ENCODE results near the gene COL18A1. TPM values are rescaled to one million over a fixed set of nuclear protein-coding genes. Genes with fewer than 3 reads are reported as not detected.
"Not testable (repeated sequence)": the region's sequence is repeated elsewhere in the genome, so short reads cannot be mapped to it uniquely, and the experiment has no call there.

COL18A1 gene
- total RNA-seq, 8 experiments from 2014 or later: 1.6 to 341 (median 7.1) TPM

DNA sequence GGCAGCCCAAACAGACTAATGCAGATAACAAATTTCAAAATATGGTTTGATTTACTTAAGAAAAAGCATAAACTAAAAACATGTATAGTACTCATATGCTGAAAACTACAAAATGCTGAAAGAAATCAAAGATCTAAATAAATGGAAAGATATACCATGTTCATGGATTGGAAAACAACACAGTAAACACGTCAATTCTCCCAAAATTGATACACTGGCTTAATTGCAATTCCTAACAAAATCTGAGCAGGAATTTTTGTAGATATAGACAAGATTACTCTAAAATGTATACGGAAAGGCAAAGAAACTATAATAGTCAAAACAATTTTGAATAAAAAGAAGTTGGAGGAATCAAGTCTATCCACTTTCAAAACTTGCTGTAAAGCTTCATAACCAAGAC, 116.3 kb downstream of the COL18A1 start:
- 83 to 100% (median 98%) methylated on average over 1 to 2 of the region's 2 CpGs for WGBS, 10 experiments
- H3K27ac ChIP-seq: no peak overlapping the region
- in situ Hi-C loops (cut with MboI; ENCODE audit: low pct_unique_long_range_greater_than_20kb in 2 of 9, low sequenced_read_pairs in 9 of 9, unreplicated experiment in 9 of 9): no loop called here

DNA sequence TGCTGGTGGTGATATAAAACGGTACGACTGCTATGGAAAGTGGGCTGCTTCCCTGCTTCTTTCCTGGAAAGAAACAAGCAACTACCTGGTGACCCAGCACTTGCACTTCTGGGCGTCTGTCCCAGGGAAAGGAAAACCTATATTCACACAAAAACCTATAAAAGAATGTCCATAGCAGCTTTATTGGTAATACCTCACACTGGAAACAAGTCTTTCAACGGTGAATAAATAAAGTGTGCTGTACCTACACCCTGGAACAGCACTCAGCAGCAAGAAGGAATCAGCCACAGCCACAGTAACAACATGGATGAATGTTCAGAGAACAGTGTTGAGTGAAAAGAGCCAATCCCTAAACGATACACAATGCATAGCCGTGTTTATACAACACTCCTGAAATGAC, 117.4 kb downstream of the COL18A1 start:
- in situ Hi-C loops (cut with MboI; ENCODE audit: low pct_unique_long_range_greater_than_20kb in 2 of 9, low sequenced_read_pairs in 9 of 9, unreplicated experiment in 9 of 9): no loop called here
- Histone ChIP-seq H3K4me3 (no peak overlapping the region), H3K27ac (no peak overlapping the region), H3K4me1 (replicated peaks in 1 of 2) (no peaks in the 10 kb centered on the region)
- WGBS, 10 experiments: 80 to 97% (median 95%) methylated on average over 1 to 6 of the region's 6 CpGs; no CpG with 5 or more reads in 3 of the 10 experiments
- ATAC-seq (replicated peaks in 6 of 8): no peak

More for the DNA sequence above, 116.3 kb downstream of the COL18A1 start:
- ATAC-seq (replicated peaks in 6 of 8): no peak
- no peaks in the 10 kb centered on the region for H3K4me1 ChIP-seq (replicated peaks in 1 of 2)
- H3K4me3 ChIP-seq: no peak overlapping the region

DNA sequence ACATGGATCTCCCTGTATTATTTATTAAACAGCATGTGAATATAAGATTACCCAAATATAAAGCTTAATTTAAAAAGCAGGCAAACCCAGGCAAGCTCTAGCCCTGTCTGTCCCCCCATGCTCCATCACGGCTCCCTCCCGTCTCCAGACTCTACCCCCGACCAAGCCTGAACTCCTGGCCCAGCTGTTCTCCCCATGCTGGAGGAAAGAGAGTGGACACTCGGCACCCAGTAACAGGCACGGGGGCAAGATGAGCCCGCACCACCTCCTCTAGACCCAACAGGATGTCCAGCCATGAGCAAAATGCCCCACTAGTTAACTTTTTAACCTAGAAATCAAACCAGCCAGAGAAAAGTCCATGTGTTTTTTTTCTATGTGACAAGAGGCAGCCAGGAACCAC, 118.0 kb downstream of the COL18A1 start:
- H3K27ac ChIP-seq: no peak overlapping the region
- ATAC-seq (replicated peaks in 6 of 8): no peak
- H3K4me3 ChIP-seq: no peak overlapping the region
- WGBS, 10 experiments: 100% methylated on average over 1 to 2 of the region's 6 CpGs; no CpG with 5 or more reads in 7 of the 10 experiments
- in situ Hi-C loops (cut with MboI; ENCODE audit: low pct_unique_long_range_greater_than_20kb in 2 of 9, low sequenced_read_pairs in 9 of 9, unreplicated experiment in 9 of 9): no loop called here
- H3K4me1 ChIP-seq (replicated peaks in 1 of 2): no peaks in the 10 kb centered on the region

DNA sequence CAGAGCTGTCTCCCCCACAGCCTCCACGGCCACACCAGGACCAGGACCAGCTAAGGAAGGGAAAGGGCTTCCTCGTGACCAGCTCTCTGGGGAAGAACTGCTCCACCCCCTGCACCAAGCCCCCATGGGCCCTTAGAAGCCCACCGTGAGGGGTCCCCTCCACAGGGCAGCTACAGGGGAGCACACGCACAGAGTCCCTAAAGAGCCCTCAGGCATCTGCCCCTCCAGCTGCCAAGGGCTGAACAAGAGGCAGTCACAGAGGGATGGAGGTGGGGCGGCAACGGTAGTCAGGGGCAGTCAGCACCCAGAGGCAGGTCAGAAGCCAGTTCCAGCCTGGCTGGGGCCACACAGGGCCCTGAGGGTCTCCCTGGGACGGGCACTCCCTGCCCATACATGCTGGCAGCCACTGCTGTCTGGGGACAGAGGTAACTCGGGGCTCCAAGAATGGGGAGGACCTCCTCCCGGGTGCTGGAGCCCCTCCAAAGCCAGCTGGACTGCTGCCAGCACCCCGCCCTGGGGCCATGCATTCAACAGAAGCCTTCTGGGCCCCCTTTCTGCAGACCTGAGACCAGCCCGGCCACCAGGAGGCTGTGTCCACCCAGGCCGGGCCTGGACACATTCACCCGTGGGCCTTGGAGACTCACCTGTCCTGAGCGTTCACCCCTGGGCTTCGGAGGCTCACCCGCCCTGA, 118.6 kb downstream of the COL18A1 start:
- no peak for ATAC-seq (replicated peaks in 6 of 8)
- no peaks in the 10 kb centered on the region for H3K4me1 ChIP-seq (replicated peaks in 1 of 2)
- 93% methylated on average over 3 of the region's 16 CpGs; no CpG with 5 or more reads in 9 of the 10 experiments for WGBS, 10 experiments
- in situ Hi-C loops (cut with MboI; ENCODE audit: low pct_unique_long_range_greater_than_20kb in 2 of 9, low sequenced_read_pairs in 9 of 9, unreplicated experiment in 9 of 9): no loop called here
- no peak overlapping the region for H3K4me3 ChIP-seq
- H3K27ac ChIP-seq: no peak overlapping the region

DNA sequence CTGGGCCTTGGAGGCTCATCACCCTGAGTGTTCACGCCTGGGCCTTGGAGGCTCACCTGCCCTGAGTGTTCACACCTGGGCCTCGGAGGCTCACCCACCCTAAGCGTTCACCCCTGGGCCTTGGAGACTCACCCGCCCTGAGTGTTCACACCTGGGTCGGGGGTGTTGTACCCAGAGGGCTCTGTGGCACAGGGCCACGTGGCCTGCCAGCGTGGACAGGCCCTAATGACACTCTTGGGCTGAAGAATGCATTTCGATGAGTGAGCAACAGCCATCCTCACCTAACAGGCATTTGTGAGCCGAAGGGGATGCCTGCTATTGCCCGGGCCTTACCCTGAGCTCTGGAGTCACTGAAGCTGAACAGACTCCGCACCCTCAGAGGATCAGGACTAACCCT, 119.8 kb downstream of the COL18A1 start:
- H3K4me1 ChIP-seq (replicated peaks in 1 of 2): no peaks in the 10 kb centered on the region
- in situ Hi-C loops (cut with MboI; ENCODE audit: low pct_unique_long_range_greater_than_20kb in 2 of 9, low sequenced_read_pairs in 9 of 9, unreplicated experiment in 9 of 9): no loop called here
- no peak overlapping the region for H3K27ac ChIP-seq
- no peak overlapping the region for H3K4me3 ChIP-seq
- WGBS, 10 experiments: 100% methylated on average over 1 of the region's 11 CpGs; no CpG with 5 or more reads in 8 of the 10 experiments
- ATAC-seq (replicated peaks in 6 of 8): no peak

DNA sequence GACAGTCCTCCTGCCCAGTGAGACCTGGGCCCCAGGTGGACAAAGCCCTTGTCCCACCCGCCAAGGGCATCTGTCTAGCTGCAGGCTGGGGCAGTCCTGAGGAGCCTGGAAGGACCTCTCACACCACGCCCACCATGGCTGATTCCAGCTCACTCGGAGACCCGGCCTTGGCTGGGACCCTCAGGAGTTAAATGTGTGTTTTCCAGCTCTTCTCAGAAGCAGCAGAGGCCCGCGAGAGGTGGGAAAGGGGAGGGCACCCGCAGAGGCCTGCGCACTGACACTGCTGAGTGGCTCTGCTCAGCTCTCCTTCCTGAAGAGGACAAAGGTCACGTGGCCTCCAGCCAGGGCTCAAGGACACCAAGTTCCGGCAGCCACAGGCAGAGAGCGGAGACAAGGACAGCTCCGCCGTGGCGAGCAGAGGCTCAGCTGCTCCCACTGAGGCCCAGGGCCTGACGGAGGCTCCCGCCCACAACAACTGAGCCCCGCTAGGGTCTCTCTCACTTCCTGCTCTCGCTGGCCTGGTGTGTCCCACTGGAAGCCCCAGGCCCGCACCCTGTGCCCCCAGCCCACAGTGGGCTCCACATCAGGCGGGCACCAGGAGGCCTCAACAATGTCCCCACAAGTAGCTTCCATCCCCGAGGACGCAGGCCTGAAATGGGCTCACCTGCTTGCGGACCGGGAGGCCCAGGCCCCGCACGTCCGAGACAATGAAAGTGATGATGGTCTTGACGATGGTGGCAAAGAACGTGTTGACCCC, 120.4 kb downstream of the COL18A1 start:
- Histone ChIP-seq H3K4me1 (replicated peaks in 1 of 2) (no peaks in the 10 kb centered on the region), H3K27ac (no peak overlapping the region), H3K4me3 (no peak overlapping the region)
- WGBS, 10 experiments: 82 to 100% (median 94%) methylated on average over 1 to 10 of the region's 29 CpGs; no CpG with 5 or more reads in 3 of the 10 experiments
- ATAC-seq (replicated peaks in 6 of 8): peak in 3 of 8 experiments; percentile 12 to 48 (median 44)
- in situ Hi-C loops (cut with MboI; ENCODE audit: low pct_unique_long_range_greater_than_20kb in 2 of 9, low sequenced_read_pairs in 9 of 9, unreplicated experiment in 9 of 9): no loop called here

DNA sequence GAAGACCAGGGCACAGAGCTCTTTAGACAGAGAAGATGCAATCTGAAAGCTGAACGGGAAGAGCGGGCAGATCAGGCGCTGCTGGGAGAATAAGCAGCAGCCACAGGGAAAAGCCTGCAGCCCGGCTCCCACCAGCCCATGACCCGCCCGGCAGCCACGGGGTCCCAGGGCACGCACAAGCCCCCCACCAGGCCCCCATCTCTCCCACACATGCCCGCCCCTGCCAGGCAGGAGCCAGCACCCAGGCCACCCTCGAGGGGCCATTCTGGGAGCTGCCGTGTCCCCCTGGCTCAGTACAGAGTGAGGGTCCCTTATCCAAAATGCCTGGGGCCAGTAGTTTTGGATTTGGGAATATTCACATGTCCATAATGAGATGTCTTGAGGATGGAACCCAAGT, 120.9 kb downstream of the COL18A1 start:
- no peak for ATAC-seq (replicated peaks in 6 of 8)
- in situ Hi-C loops (cut with MboI; ENCODE audit: low pct_unique_long_range_greater_than_20kb in 2 of 9, low sequenced_read_pairs in 9 of 9, unreplicated experiment in 9 of 9): no loop called here
- Histone ChIP-seq H3K27ac (no peak overlapping the region), H3K4me1 (replicated peaks in 1 of 2) (no peaks in the 10 kb centered on the region), H3K4me3 (no peak overlapping the region)
- 100% methylated on average over 2 of the region's 11 CpGs; no CpG with 5 or more reads in 9 of the 10 experiments for WGBS, 10 experiments

DNA sequence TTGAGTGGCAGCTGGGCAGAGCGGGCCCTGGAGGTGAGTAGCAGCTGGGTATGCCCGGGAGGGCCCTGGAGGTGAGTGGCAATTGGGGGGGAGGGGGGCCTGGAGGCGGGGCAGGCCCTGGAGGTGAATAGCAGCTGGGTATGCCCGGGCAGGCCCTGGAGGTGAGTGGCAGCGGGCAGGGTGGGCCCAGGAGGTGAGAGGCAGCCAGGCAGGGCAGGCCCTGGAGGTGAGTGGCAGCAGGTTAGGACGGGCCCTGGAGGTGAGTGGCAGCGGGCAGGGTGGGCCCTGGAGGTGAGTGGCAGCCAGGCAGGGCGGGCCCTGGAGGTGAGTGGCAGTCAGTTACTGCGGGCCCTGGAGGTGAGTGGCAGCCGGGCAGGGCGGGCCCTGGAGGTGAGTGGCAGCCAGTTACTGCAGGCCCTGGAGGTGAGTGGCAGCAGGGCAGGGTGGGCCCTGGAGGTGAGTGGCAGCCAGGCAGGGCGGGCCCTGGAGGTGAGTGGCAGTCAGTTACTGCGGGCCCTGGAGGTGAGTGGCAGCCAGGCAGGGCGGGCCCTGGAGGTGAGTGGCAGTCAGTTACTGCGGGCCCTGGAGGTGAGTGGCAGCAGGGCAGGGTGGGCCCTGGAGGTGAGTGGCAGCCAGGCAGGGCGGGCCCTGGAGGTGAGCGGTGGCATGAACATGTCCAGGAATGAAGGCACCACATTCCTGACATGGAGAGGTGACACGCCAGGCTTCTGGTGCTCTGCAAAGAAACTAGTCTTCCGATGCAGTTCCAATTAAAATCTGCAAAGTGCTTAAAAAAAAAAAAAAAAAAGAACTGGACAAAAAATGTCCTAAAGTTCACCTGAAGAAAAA, 122.4 kb downstream of the COL18A1 start:
- WGBS, 10 experiments: 78 to 100% (median 97%) methylated on average over 1 to 3 of the region's 19 CpGs; no CpG with 5 or more reads in 4 of the 10 experiments
- H3K4me3 ChIP-seq; ATAC-seq (replicated peaks in 6 of 8); H3K27ac ChIP-seq; H3K4me1 ChIP-seq (replicated peaks in 1 of 2); in situ Hi-C loops (cut with MboI; ENCODE audit: low pct_unique_long_range_greater_than_20kb in 2 of 9, low sequenced_read_pairs in 9 of 9, unreplicated experiment in 9 of 9): not testable (repeated sequence)

DNA sequence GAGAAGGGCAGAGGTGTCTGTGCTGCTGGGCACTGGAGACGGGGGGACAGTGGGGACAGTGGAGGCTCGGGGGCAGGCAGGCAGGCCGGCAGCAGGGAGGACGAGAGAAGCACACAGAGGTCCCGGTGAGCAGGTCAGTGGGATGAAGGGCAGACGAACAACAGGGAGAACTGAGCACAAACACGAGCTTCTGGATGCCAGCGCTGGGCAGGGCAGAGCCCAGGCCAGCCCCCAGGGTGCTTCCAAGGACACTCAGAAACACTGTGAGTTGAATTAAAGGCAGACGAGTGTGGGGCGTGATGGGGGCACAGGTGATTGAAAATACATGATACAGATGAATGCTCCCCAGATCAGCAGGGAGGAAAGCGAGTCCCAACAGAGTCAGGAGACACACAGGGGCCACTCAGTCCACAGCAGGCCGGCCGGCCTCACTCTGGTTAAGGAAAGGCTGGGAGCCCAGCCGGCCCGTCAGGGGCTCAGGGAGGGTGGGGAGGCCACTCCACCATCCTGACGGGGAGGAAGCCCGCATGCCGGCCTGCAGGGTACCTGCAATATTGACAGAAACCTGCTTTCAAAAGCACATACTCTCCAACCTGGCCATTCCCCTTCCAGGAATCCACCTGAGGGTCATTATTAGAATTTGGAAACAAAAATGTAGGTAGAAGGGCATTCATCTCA, 123.2 kb downstream of the COL18A1 start:
- in situ Hi-C loops (cut with MboI; ENCODE audit: low pct_unique_long_range_greater_than_20kb in 2 of 9, low sequenced_read_pairs in 9 of 9, unreplicated experiment in 9 of 9): no loop called here
- ATAC-seq (replicated peaks in 6 of 8): no peak
- Histone ChIP-seq H3K4me1 (replicated peaks in 1 of 2) (peaks cover 0 to under 1% of the 10 kb centered on the region in 2 donors), H3K4me3 (no peak overlapping the region), H3K27ac (no peak overlapping the region)
- 80% methylated on average over 1 of the region's 18 CpGs; no CpG with 5 or more reads in 9 of the 10 experiments for WGBS, 10 experiments

DNA sequence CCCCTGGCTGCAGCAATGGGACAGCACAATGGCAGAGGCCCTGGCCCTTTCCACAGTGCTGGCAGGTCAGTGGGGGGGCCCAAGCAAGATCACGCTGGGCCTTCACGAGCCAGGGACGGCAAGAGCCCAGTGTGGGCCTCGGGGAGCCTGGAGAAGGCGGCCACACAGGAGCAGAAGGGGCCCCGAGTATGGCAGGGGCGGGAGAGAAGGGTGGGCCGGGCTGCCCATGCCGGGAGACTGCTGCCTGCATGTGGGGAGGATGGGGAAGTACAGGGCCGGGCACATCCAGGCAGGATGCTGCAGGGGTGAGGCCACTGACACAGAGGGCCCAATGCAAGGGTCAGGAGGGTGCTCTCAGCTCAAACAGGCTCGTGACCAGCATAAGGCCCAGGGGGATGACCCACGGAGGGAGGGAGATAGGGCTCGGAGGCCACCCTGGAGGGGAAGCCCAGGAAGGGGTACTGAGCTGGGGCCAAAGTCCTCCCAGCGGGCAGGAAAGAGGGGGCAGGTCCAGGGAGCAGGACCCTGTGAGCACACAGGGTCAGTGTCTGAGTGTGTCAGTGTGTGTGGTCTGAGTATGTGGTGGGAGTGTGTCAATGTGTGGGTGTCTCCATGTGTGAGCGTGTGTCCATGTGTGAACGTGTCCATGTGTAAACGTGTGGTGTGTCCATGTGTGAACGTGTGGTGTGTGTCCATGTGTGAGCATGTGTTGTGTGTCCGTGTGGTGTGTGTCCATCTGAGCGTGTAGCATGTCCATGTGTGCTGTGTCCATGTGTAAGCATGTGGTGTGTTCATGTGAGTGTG, 124.2 kb downstream of the COL18A1 start:
- Histone ChIP-seq H3K4me3 (no peak overlapping the region), H3K4me1 (replicated peaks in 1 of 2) (peaks cover 8 to 11% of the 10 kb centered on the region in 2 donors), H3K27ac (no peak overlapping the region)
- 40 to 100% (median 100%) methylated on average over 1 to 5 of the region's 20 CpGs; no CpG with 5 or more reads in 2 of the 10 experiments for WGBS, 10 experiments
- in situ Hi-C loops (cut with MboI; ENCODE audit: low pct_unique_long_range_greater_than_20kb in 2 of 9, low sequenced_read_pairs in 9 of 9, unreplicated experiment in 9 of 9): no loop called here
- peak in 5 of 8 experiments; percentile 27 to 69 (median 47) for ATAC-seq (replicated peaks in 6 of 8)

DNA sequence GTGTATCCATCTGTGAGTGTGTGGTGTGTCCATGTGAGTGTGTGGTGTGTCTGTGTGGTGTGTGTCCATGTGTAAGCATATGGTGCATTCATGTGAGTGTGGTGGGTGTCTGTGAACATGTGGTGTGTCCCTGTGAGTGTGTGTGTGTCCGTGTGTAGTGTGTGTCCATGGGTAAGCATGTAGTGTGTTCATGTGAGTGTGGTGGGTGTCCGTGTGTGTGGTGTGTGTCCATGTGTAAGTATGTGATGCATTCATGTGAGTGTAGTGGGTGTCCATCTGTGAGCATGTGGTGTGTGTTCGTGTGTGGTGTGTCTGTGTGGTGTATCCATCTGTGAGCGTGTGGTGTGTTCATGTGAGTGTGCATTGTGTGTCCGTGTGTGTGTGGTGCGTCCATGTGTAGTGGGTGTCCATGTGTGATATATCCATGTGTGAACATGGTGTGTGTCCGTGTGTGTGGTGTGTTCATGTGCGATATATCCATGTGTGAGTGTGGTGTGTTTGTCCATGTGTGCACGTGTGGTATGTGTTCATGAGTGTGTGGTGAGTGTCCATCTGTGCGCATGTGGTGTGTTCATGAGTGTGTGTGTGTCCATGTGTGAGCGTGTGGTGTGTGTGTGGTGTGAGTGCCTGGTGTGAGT, 124.9 kb downstream of the COL18A1 start:
- Histone ChIP-seq H3K4me3 (no peak overlapping the region), H3K27ac (no peak overlapping the region), H3K4me1 (replicated peaks in 1 of 2) (peaks cover 15 to 18% of the 10 kb centered on the region in 2 donors)
- no peak for ATAC-seq (replicated peaks in 6 of 8)
- 90 to 100% (median 100%) methylated on average over 1 to 8 of the region's 11 CpGs; no CpG with 5 or more reads in 3 of the 10 experiments for WGBS, 10 experiments
- in situ Hi-C loops (cut with MboI; ENCODE audit: low pct_unique_long_range_greater_than_20kb in 2 of 9, low sequenced_read_pairs in 9 of 9, unreplicated experiment in 9 of 9): no loop called here
